Measurements from ENCODE around the gene MEIS2.
A peak's percentile ranks its signal among the peaks of the same experiment; 100 is the strongest.

MEIS2 gene

GRCh38 chr15:36925653-36926426, 174.5 kb downstream of the MEIS2 start:
- DNase-seq, result no peak

DNA sequence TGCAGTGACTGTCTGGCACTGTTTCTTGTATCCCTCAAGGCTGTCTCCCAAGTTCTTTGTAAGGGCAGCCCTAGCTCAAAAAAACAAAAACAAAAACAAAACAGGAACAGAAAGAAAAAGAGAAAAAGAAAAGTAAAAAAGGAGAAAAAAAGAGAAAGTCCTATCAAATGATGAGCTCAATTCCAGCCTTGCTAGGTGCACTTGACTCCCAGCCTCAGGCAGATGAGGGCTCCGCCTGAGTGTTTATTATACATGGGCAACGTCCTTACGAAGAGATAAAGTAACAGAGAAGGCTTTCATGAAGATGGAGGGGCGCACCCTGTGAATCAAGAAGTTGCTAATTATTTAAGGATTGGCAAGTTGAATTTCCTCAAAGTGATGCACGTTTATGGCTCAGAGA, 175.3 kb downstream of the MEIS2 start:
- no peak for DNase-seq

DNA sequence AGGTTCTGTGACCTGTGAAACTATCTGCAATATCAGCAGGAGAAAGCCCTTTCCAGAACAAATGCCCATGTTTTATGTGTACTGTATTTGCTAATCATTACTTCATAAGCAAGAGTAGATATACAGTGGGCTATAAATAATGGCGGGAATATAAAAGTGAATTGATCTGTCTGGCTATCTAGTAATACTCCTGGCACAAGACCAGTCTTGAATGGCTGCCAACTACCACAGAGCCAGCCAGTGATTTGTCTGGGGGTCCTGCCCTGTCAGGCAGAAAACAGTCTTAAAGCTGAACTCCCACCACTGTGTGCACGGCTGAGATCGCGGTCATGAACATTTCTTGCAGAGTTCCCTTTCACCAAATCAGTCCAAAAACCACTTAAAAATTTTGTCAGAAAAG, 176.3 kb downstream of the MEIS2 start:
- no peak for DNase-seq

- no peak for DNase-seq
Observed at GRCh38 chr15:36921484-36922091, 178.8 kb downstream of the MEIS2 start.

DNA sequence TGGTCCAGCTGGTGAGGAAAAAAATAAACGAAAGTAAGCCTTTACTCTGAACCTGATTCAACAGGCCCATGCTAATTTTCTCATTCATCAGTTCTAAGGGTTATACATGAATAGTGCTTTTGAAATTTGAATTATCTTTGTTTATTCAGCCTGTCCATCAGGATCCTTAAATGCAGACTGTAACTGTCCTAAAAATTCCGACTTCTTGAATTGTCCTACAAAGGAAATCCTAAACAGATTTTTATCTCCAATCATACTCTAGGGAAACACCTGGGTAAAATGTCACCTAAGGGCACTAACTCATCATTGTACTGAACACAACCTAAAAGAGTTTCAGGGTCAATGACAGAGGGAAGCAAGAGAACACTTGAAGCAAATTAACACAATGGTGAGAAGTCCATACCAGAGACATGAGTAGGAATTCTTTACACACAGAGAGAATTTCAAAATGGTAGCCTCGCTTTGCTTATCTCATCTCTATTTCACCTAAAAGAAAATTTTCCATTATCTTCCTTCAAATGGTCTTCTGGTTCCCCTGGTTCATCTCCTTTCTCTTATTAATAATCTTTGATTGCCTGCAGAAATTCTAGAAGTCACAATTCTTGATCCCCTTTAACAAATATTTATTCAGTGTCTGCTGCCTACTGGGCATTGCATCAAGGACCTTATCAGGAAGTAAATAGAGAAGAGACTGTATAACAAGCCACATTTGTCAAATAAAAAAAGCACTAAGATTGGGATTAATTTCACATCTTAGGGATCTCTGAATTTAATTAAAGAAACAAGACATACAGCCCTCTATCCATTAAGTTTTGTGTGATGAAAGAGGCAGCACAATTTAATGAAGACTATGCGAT, 182.7 kb downstream of the MEIS2 start:
- DNase-seq, result no peak

GRCh38 chr15:36914960-36915808, 185.2 kb downstream of the MEIS2 start:
- DNase-seq, result no peak

- no peak for DNase-seq
Observed at GRCh38 chr15:36914466-36914865, 185.9 kb downstream of the MEIS2 start.

DNA sequence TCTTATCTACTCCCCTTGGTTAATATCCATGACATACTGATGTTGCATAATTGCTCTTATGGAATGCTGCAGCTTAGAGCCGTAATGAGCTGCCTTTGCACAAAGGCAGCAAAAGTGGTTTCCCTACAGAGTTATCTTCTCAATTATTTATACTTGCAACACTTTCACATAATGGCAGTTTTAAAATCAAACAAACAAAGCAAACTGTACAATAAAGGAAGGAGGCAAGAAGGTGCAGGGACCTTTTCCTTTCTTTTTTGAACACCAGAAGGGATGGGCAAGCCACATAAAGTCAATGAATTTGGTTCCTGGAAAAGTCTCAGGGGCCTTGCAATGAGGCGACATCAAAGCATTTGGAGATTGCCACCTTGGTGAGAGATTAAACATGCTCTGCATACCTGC, 188.0 kb downstream of the MEIS2 start:
- no peak for DNase-seq

GRCh38 chr15:36911322-36911944, 188.9 kb downstream of the MEIS2 start:
- peak in 1 of 4 experiments; percentile 2 for DNase-seq

DNA sequence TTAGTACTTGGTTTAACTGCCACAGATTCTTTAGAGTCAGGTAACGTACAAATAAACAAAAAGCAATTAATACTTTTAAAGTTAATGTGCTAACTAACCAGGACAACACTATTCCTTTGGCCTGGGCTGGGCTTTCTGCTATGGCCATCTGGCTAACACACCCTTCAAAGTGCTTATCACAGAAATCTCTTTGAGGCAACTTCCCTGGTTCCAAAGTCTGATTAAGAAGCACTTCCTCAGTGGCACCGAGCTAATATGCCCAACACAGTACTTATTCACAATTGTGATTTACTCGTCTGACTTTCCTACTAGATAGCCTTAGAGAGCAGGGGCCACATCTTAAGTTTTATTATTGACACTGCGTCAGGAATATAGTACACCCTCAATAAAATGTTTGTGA, 191.4 kb downstream of the MEIS2 start:
- no peak for DNase-seq

DNA sequence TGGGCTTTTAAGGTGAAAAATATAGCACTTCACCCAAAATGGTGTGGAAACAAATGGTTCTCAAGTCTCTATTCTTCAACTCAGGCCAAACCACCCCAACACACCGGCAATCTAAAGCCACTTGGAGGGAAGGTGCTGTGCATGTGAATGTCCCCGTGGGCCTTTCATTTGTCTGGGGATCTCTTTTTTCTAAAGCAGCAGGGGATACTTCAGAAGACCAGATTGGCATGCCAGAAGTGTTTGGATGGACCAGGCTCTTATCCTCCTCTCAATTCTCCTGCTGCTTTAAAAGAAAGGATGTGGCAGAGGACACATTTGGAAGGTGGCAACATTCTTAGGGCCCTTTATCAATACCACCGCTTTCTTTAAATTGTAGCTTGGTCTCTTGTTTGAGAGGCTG, 193.1 kb downstream of the MEIS2 start:
- no peak for DNase-seq

DNA sequence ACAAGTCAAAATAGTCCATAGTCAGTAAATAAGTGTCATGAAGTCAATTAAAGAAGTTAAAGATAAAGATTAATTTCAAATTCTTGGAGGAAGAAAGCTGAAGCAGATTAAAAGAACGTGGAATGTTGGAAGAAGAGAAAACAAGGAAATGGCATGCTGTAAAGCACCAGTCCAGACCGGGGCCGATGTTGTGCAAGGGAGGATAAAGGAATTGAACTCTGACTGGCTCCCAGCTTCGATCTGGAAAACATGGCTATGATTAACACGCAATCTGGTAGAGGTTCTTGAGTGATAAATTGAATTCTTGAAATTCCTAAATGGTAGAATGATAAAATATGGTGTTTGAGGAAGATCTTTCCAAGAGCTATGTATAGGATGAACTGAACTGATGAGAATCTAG, 194.4 kb downstream of the MEIS2 start:
- DNase-seq, result no peak

GRCh38 chr15:36904715-36905114, 195.6 kb downstream of the MEIS2 start:
- no peak for DNase-seq

GRCh38 chr15:36903922-36904556, 196.3 kb downstream of the MEIS2 start:
- DNase-seq, result no peak

GRCh38 chr15:36903195-36903594, 197.2 kb downstream of the MEIS2 start:
- no peak for DNase-seq

DNA sequence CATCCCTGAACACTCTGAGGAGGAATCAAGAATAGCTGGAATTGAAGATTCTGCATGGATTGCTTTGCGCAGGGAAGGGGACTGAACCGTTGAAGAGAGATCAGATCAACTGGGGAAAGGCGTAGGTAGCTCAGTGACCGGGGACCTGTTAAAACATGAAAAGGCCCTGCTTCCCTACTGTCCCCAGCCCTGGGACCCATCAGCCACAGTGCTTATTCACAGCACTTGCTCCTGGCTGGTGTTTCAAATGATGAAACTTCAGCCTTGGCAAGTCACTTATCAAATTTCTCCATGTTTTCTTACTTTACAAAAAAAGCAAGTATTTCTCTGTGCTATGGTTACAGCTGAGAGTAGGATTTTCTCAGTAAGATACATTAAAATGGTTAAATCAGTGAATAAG, 199.3 kb downstream of the MEIS2 start:
- no peak for DNase-seq

- no peak for DNase-seq
Observed at GRCh38 chr15:36899696-36900095, 200.7 kb downstream of the MEIS2 start.

DNA sequence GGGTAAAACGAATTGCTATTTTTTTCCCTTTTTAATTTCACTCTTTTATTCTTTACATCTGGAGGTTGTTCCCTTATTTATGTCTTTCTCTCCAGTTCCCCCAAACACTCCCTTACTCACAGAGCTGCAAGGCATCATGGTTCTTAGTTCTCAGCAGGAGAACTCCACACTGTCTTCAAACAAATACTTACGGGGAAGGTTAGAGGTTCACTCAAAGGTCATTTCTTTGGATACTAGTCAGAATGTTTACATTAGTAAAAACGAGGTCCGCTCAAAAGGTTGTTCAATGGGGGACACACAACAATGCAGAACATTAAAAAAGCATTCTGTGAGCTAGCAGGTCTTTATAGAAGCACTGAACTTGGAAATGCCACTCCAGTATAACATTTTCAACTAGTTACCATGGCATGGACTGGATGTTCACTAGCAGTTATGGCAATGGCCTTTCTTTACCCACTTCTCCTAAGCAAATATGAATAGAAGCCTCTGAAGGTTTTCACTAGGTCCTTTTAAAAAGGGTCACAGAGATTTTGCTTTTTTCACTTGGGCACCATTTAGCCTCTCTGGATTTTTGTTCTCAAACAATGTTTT, 201.7 kb downstream of the MEIS2 start:
- DNase-seq, result no peak

GRCh38 chr15:36897834-36898233, 202.5 kb downstream of the MEIS2 start:
- DNase-seq, result no peak

GRCh38 chr15:36896949-36897348, 203.4 kb downstream of the MEIS2 start:
- DNase-seq, result no peak

DNA sequence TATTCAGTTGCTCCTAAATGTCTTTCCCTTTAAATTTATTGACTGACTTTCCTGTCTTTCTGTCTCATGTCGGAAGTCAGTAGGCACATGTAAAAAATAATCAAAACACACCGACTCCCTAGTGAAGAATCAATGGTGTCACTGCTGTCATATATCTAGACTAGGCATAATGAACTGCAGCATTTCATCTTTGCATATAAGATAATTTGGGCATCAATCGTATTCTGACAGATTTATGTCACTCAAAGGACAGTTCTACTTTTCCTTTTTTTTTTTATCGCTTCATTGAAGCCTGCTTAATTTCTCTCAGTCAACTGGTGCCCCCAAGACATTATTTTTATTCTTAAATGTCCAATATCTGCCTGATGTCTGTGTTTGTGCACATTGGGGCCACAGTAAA, 206.3 kb downstream of the MEIS2 start:
- DNase-seq, result no peak

Measured in suppressor macrophage (primary cell).